GM21786 (cell line): ENCODE measurements around the gene TIE1.

ENCODE experiments used
- ATAC-seq: cut with Tn5 transposase; IDR thresholded peaks from one replicate; pipeline ENCODE4 v1.9.1; 2021; ENCODE audit not compliant: unreplicated experiment

The TIE1 gene

GRCh38 chr1:43334453-43335205 is 33.8 kb downstream of the TIE1 start:
- ATAC-seq, result no peak

GRCh38 chr1:43337588-43337987 is 36.8 kb downstream of the TIE1 start, which contains the start of gene MPL:
MPL (plus strand) TSS chr1:43337818; CDS start chr1:43337849, 31 bp downstream.
- ATAC-seq, result no peak

- ATAC-seq, result no peak
Observed at GRCh38 chr1:43338001-43338400, 37.2 kb downstream of the TIE1 start.

GRCh38 chr1:43339584-43340232 is 38.9 kb downstream of the TIE1 start:
- ATAC-seq, result no peak

GRCh38 chr1:43340559-43340958 is 39.8 kb downstream of the TIE1 start:
- ATAC-seq, result no peak

- ATAC-seq, result no peak
Observed at GRCh38 chr1:43344267-43344850, 43.6 kb downstream of the TIE1 start.

GRCh38 chr1:43345120-43345519 is 44.3 kb downstream of the TIE1 start:
- ATAC-seq, result no peak

GRCh38 chr1:43346636-43347035 is 45.9 kb downstream of the TIE1 start:
- ATAC-seq, result no peak

GRCh38 chr1:43348343-43348808 is 47.6 kb downstream of the TIE1 start:
- no peak for ATAC-seq

- ATAC-seq, result no peak
Observed at GRCh38 chr1:43348809-43349593, 48.2 kb downstream of the TIE1 start.

GRCh38 chr1:43349594-43350306 is 49.0 kb downstream of the TIE1 start:
- no peak for ATAC-seq

GRCh38 chr1:43350976-43351375 is 50.2 kb downstream of the TIE1 start:
- no peak for ATAC-seq

GRCh38 chr1:43351421-43352350 is 50.9 kb downstream of the TIE1 start:
- no peak for ATAC-seq

GRCh38 chr1:43352351-43352705 is 51.5 kb downstream of the TIE1 start:
- no peak for ATAC-seq

GRCh38 chr1:43352881-43353280 is 52.1 kb downstream of the TIE1 start:
- ATAC-seq, result no peak

GRCh38 chr1:43354471-43354870 is 53.7 kb downstream of the TIE1 start:
- no peak for ATAC-seq

- no peak for ATAC-seq
Observed at GRCh38 chr1:43354936-43355335, 54.2 kb downstream of the TIE1 start.

- ATAC-seq, result no peak
Observed at GRCh38 chr1:43357251-43357650, 56.5 kb downstream of the TIE1 start.

- peak; percentile 5 for ATAC-seq
Observed at GRCh38 chr1:43358121-43358745, 57.5 kb downstream of the TIE1 start.
